Prostate gland (tissue), 2 donors: ENCODE data around the gene NSMCE1. TPM values are rescaled to one million over a fixed set of nuclear protein-coding genes. Genes with fewer than 3 reads are reported as not detected.

Experiments
- DNase-seq: peaks from one replicate; pipeline ENCODE4 v3.0.0-alpha.2; 2019; ENCODE audit warnings: low spot score
- H3K27ac ChIP-seq, 2 donors: fragments of 200-600 bp; sonication (generic); 2 replicates each; pipeline ENCODE4 v1.5.1; 2017 to 2019
- H3K27me3 ChIP-seq: fragments of 200-600 bp; sonication (generic); replicated peaks from 2 replicates; pipeline ENCODE4 v1.5.1; 2019; ENCODE audit not compliant: insufficient read depth
- H3K36me3 ChIP-seq, 2 donors: fragments of 200-600 bp; sonication (generic); 1 replicate in 1 of 2; 2 replicates in 1 of 2; pipeline versions ENCODE4 v1.5.1 to v1.8.1; 2017 to 2019
- H3K4me1 ChIP-seq: fragments of 200-600 bp; sonication (generic); replicated peaks from 2 replicates; pipeline ENCODE4 v1.5.1; 2019
- H3K4me3 ChIP-seq, 2 donors: fragments of 200-600 bp; sonication (generic); 2 replicates each; pipeline ENCODE4 v1.5.1; 2017 to 2019
- H3K9me3 ChIP-seq: fragments of 200-600 bp; sonication (generic); 2 replicates; pipeline ENCODE4 v1.5.1; 2017
- CTCF ChIP-seq, 4 experiments: fragments of 200-600 bp in 2 of 4; fragments of 450-650 bp in 2 of 4; sonication (generic) in 2 of 4; IDR thresholded peaks; 1 replicate in 3 of 4; 2 replicates in 1 of 4; pipeline ENCODE4 v1.5.1; 2016 to 2019; ENCODE audit warnings: antibody characterized with exemption in 4 of 4, mild to moderate bottlenecking in 2 of 4, moderate library complexity in 2 of 4
- POLR2A ChIP-seq: fragments of 450-650 bp; IDR thresholded peaks from one replicate; pipeline ENCODE4 v1.6.1; 2016; ENCODE audit warnings: antibody characterized with exemption, mild to moderate bottlenecking
- POLR2AphosphoS5 ChIP-seq: sonication (generic); formaldehyde crosslinking; IDR thresholded peaks from one replicate; pipeline ENCODE4 v1.6.1; 2017; ENCODE audit warnings: antibody characterized with exemption
- WGBS: methylation state at CpG from one replicate; pipeline ENCODE4 v1.1.5; 2018; 5-methylcytosine and 5-hydroxymethylcytosine counted together
- intact Hi-C: fragments of 100-400 bp; cut with DNase I; formaldehyde crosslinking; loops from one replicate; pipeline ENCODE4 v1.14.2; 2022
- total RNA-seq, 2 donors: library from RNA; depleted of rRNA; stranded (reverse); fragments of >200 nt; gene quantifications; one replicate each; pipeline ENCODE4 v1.1.0, GENCODE V29; 2016

The NSMCE1 gene
- total RNA-seq, 2 donors from 2014 or later = 55.4 to 71.7 TPM

- H3K27me3 ChIP-seq = no peaks in the 10 kb centered on the region
- intact Hi-C loops = no loop called here
- H3K4me1 ChIP-seq = no peaks in the 10 kb centered on the region
- no peaks in the 10 kb centered on the region for H3K36me3 ChIP-seq
- H3K4me3 ChIP-seq = no peak overlapping the region
- 83% methylated on average over 12 of the region's 12 CpGs for WGBS
- DNase-seq = no peak
- TF ChIP-seq POLR2A (no peak), CTCF (IDR thresholded peaks at IDR 0.05) (no peak), POLR2AphosphoS5 (no peak)
- no peak overlapping the region for H3K27ac ChIP-seq
- no peaks in the 10 kb centered on the region for H3K9me3 ChIP-seq
These were observed 69.9 kb downstream of the NSMCE1 start for GRCh38 chr16:27198451-27199234.

GRCh38 chr16:27197004-27197403 is 71.6 kb downstream of the NSMCE1 start:
- Histone ChIP-seq H3K27ac (no peak overlapping the region), H3K36me3 (no peaks in the 10 kb centered on the region), H3K9me3 (no peaks in the 10 kb centered on the region), H3K27me3 (no peaks in the 10 kb centered on the region), H3K4me1 (no peaks in the 10 kb centered on the region), H3K4me3 (no peak overlapping the region)
- no peak for DNase-seq
- TF ChIP-seq POLR2AphosphoS5 = no peak
- no peak for TF ChIP-seq CTCF (IDR thresholded peaks at IDR 0.05)
- TF ChIP-seq POLR2A = no peak
- WGBS = 82% methylated on average over 4 of the region's 4 CpGs
- intact Hi-C loops = no loop called here

DNA sequence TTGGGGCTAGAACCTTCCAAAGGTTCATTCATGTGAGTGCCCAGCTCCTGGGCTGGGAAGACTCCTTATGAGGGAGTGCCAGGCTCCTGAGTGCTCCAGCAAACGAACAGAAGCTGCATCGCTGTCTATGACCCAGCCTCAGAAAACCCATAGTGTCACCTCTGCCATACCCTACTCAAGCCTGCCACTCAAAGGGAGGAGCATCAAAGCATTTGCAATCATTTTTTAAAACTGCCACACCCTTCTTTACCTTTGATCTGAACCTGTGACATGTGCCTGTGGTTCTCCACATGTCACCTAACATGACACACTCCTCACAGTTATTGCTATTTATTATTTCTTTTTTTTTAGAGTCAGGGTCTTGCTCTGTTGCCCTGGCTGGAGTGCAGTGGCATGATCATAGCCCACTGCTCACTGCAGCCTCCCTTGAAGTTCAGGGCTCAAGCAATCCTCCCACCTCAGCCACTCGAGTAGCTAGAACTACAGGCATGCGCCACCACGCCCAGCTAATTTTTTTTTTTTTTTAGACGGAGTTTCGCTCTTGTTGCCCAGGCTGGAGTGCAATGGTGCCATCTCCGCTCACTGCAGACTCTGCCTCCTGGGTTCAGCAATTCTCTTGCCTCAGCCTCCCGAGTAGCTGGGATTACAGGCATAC is 72.5 kb downstream of the NSMCE1 start:
- Histone ChIP-seq H3K27ac (no peak overlapping the region), H3K36me3 (no peaks in the 10 kb centered on the region), H3K27me3 (no peaks in the 10 kb centered on the region), H3K4me3 (no peak overlapping the region), H3K4me1 (no peaks in the 10 kb centered on the region), H3K9me3 (no peaks in the 10 kb centered on the region)
- no peak for DNase-seq
- 81% methylated on average over 9 of the region's 9 CpGs for WGBS
- intact Hi-C loops = no loop called here
- TF ChIP-seq CTCF (IDR thresholded peaks at IDR 0.05) (no peak), POLR2A (no peak), POLR2AphosphoS5 (no peak)

- Histone ChIP-seq H3K27me3 (no peaks in the 10 kb centered on the region), H3K4me1 (no peaks in the 10 kb centered on the region), H3K27ac (no peak overlapping the region), H3K36me3 (no peaks in the 10 kb centered on the region), H3K9me3 (no peaks in the 10 kb centered on the region), H3K4me3 (no peak overlapping the region)
- intact Hi-C loops = no loop called here
- TF ChIP-seq POLR2A (no peak), POLR2AphosphoS5 (no peak), CTCF (IDR thresholded peaks at IDR 0.05) (no peak)
- no peak for DNase-seq
- 51% methylated on average over 6 of the region's 6 CpGs for WGBS
These were observed 73.4 kb downstream of the NSMCE1 start for GRCh38 chr16:27195076-27195741.
